MM.1S (cell line): ENCODE results near the gene PLAC1.

Source experiments
- DNase-seq: peaks from one replicate; pipeline ENCODE4 v3.0.0-alpha.2; 2015
- H2AFZ ChIP-seq: fragments of 300-600 bp; sonication (generic); 2 replicates; pipeline ENCODE4 v1.6.0; 2016; ENCODE audit warnings: antibody characterized with exemption, low read length
- H3F3A ChIP-seq: fragments of 300-600 bp; sonication (generic); 2 replicates; pipeline ENCODE4 v1.6.1; 2016; ENCODE audit warnings: mild to moderate bottlenecking, antibody characterized with exemption, low read length, moderate library complexity, mixed read lengths; ENCODE audit not compliant: insufficient read depth
- H3K27ac ChIP-seq: fragments of 300-600 bp; sonication (generic); 2 replicates; pipeline ENCODE4 v1.5.1; 2016; ENCODE audit warnings: mild to moderate bottlenecking, low read length
- H3K27me3 ChIP-seq: fragments of 300-600 bp; sonication (generic); replicated peaks from 2 replicates; pipeline ENCODE4 v1.6.0; 2016; ENCODE audit warnings: low read length; ENCODE audit not compliant: insufficient read depth
- H3K36me3 ChIP-seq: fragments of 300-600 bp; sonication (generic); replicated peaks from 2 replicates; pipeline ENCODE4 v1.6.1; 2016; ENCODE audit warnings: mild to moderate bottlenecking, low read length, mixed read lengths; ENCODE audit not compliant: insufficient read depth
- H3K4me1 ChIP-seq: fragments of 300-600 bp; sonication (generic); 2 replicates; pipeline ENCODE4 v1.6.1; 2016; ENCODE audit warnings: low read length, mixed read lengths
- H3K4me2 ChIP-seq: fragments of 300-600 bp; sonication (generic); 2 replicates; pipeline ENCODE4 v1.6.0; 2016; ENCODE audit warnings: low read depth, low read length
- H3K4me3 ChIP-seq: fragments of 300-600 bp; sonication (generic); 2 replicates; pipeline ENCODE4 v1.5.1; 2016; ENCODE audit warnings: low read length, mixed read lengths
- H3K79me2 ChIP-seq: fragments of 300-600 bp; sonication (generic); 2 replicates; pipeline ENCODE4 v1.6.1; 2016; ENCODE audit warnings: mixed run types, low read length, mixed read lengths
- H3K9ac ChIP-seq: fragments of 300-600 bp; sonication (generic); 2 replicates; pipeline ENCODE4 v1.6.1; 2016; ENCODE audit warnings: low read length, mixed read lengths
- H3K9me2 ChIP-seq: fragments of 300-600 bp; sonication (generic); replicated peaks from 2 replicates; pipeline ENCODE4 v1.6.1; 2016; ENCODE audit warnings: mild to moderate bottlenecking, low read length, mixed read lengths; ENCODE audit not compliant: insufficient read depth
- H3K9me3 ChIP-seq: fragments of 300-600 bp; sonication (generic); replicated peaks from 2 replicates; pipeline ENCODE4 v1.6.1; 2016; ENCODE audit warnings: mild to moderate bottlenecking, low read length, mixed read lengths; ENCODE audit not compliant: insufficient read depth
- H4K20me1 ChIP-seq: fragments of 300-600 bp; sonication (generic); 2 replicates; pipeline ENCODE4 v1.6.1; 2016; ENCODE audit warnings: mild to moderate bottlenecking, low read length, moderate library complexity, mixed read lengths; ENCODE audit not compliant: insufficient read depth
- EZH2 ChIP-seq: fragments of 300-600 bp; sonication (generic); optimal IDR thresholded peaks from 2 replicates; pipeline ENCODE3; 2017; ENCODE audit warnings: low read depth, mild to moderate bottlenecking, antibody characterized with exemption, low read length, mixed read lengths
- EZH2phosphoT487 ChIP-seq: fragments of 300-600 bp; sonication (generic); IDR thresholded peaks from 2 replicates; pipeline ENCODE4 v1.6.1; 2018; ENCODE audit warnings: antibody characterized with exemption, low read length
- TF ChIP-seq, protein P1 (sequence below): fragments of 300-600 bp; sonication (generic); IDR thresholded peaks from 2 replicates; pipeline ENCODE4 v1.5.1; 2016; ENCODE audit warnings: antibody characterized with exemption, low read length, mixed read lengths

PLAC1 gene

DNA sequence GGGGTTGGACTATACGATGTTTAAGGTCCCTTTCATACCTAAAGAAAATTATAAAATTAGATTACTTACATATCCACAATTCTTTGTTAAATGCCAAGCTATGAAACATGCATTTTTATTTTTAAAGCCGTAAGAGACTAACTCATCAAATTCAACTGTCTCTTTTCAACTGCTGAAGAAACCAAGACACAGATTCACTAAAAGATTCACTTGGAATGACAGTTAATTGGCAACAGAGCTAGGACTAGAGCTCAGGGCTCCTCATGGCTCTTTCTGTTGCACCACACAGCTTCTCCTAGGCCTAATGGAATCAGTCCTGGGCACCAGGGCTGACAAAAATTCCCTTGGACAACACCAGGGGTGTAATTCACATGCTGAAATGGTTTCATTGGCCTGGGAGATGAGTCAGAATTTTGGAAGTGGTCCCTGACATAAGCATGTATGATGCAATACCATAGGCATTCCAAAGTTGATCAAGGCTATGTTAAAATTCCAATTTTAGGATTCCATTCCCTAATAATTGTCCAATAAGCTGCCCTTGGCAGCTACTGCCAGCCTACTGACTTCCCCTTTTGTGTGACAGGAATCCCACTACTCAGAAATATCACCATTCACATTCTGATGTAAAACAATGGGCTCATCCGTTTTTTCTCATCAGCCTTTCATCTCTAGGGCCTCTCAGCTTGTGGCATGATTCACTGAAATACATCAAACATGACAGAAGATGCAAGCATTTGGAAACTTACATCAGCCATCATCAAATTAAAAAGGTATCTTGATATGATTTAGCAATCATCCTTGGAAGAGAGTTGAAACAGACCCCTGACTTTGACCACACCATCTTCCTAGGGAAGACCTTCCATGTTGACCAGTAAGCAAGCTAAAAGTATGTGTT is 54.2 kb downstream of the PLAC1 start:
- no peaks in the 10 kb centered on the region for H3K27me3 ChIP-seq
- no peak for DNase-seq
- H3K9me3 ChIP-seq, result no peaks in the 10 kb centered on the region
- no peaks in the 10 kb centered on the region for H3K79me2 ChIP-seq
- H3K4me3 ChIP-seq, result no peak overlapping the region
- no peaks in the 10 kb centered on the region for H4K20me1 ChIP-seq
- TF ChIP-seq, protein P1, sequence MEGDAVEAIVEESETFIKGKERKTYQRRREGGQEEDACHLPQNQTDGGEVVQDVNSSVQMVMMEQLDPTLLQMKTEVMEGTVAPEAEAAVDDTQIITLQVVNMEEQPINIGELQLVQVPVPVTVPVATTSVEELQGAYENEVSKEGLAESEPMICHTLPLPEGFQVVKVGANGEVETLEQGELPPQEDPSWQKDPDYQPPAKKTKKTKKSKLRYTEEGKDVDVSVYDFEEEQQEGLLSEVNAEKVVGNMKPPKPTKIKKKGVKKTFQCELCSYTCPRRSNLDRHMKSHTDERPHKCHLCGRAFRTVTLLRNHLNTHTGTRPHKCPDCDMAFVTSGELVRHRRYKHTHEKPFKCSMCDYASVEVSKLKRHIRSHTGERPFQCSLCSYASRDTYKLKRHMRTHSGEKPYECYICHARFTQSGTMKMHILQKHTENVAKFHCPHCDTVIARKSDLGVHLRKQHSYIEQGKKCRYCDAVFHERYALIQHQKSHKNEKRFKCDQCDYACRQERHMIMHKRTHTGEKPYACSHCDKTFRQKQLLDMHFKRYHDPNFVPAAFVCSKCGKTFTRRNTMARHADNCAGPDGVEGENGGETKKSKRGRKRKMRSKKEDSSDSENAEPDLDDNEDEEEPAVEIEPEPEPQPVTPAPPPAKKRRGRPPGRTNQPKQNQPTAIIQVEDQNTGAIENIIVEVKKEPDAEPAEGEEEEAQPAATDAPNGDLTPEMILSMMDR, result no peak
- TF ChIP-seq EZH2, result no peak
- no peak overlapping the region for H2AFZ ChIP-seq
- H3K27ac ChIP-seq, result no peak overlapping the region
- no peaks in the 10 kb centered on the region for H3K4me1 ChIP-seq
- H3K36me3 ChIP-seq, result no peaks in the 10 kb centered on the region
- no peak overlapping the region for H3K4me2 ChIP-seq
- H3F3A ChIP-seq, result no peaks in the 10 kb centered on the region
- H3K9me2 ChIP-seq, result no peaks in the 10 kb centered on the region
- H3K9ac ChIP-seq, result no peak overlapping the region

DNA sequence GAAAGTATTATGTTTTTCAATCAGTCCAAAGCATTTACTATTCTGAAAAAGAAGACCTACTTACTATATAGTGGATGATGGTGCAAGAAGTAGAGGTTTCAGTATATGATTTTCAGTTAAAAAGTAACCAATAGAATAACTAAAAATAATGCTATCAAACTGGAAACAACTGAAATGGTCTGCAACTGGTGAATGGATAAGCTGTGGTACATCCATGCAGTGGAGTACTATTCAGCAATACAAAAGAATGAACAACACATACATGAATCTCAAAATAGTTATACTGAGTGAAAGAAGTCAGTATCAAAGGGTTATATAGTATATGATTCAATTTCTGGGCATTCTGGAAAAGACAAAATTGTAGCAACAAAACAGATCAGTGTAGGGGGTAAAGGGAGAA is 55.9 kb downstream of the PLAC1 start:
- no peak for DNase-seq
- Histone ChIP-seq H3K79me2 (no peaks in the 10 kb centered on the region), H3K4me1 (no peaks in the 10 kb centered on the region), H3F3A (no peaks in the 10 kb centered on the region), H3K36me3 (no peaks in the 10 kb centered on the region), H3K9ac (no peak overlapping the region), H2AFZ (no peak overlapping the region), H4K20me1 (no peaks in the 10 kb centered on the region), H3K9me3 (no peaks in the 10 kb centered on the region), H3K27ac (no peak overlapping the region), H3K4me3 (no peak overlapping the region), H3K4me2 (no peak overlapping the region), H3K27me3 (no peaks in the 10 kb centered on the region), H3K9me2 (no peaks in the 10 kb centered on the region)
- no peak for TF ChIP-seq EZH2
- TF ChIP-seq EZH2phosphoT487, result no peak
- TF ChIP-seq, protein P1, result no peak

DNA sequence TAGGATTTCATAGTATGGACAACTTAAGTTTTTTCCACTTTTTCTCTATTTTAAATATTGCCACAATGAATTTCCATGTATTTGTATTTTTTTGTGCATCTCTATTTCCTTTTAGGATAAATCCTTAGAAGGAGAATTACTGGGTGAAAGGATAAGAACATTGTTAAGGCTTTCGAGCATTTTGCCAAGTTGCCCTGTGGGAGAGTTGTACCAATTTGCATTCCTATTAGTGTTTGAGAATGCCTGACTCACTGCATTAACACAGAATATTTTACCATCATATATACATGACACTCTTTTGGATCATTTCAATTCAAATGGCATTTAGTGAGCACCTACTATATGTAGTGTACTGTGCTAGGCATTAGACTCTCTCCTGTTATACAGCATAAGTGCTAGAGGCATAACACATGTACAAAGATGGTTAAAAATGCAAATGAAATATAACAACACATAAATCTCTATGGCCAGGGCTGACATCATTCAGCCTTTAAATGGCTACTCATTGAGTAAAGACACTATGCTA is 57.0 kb downstream of the PLAC1 start:
- TF ChIP-seq EZH2 (no peak), EZH2phosphoT487 (no peak)
- TF ChIP-seq, protein P1, result no peak
- Histone ChIP-seq H3K9me2 (no peaks in the 10 kb centered on the region), H3K4me3 (no peak overlapping the region), H3K4me2 (no peak overlapping the region), H3K79me2 (no peaks in the 10 kb centered on the region), H3K9me3 (no peaks in the 10 kb centered on the region), H3K9ac (no peak overlapping the region), H3K4me1 (no peaks in the 10 kb centered on the region), H3K27me3 (no peaks in the 10 kb centered on the region), H3K27ac (no peak overlapping the region), H2AFZ (no peak overlapping the region), H3F3A (no peaks in the 10 kb centered on the region), H3K36me3 (no peaks in the 10 kb centered on the region), H4K20me1 (no peaks in the 10 kb centered on the region)
- no peak for DNase-seq
